IMR-90 (cell line): ENCODE results near the gene DCHS1. TPM values are rescaled to one million over a fixed set of nuclear protein-coding genes. Genes with fewer than 3 reads are reported as not detected.

Source experiments
- ATAC-seq: fragments of 200-7000 bp; cut with Tn5 transposase; 2 replicates; pipeline ENCODE4 v1.9.1; 2020; ENCODE audit warnings: low read depth, mild to moderate bottlenecking, moderate library complexity
- BruUV-seq: library from RNA; stranded (reverse); fragments of 400-500 nt; replicated peaks from 2 replicates; lab custom pipeline; 2021; lab: Mats Ljungman, UMichigan
- CTCF ChIA-PET: fragments of 300-600 bp; formaldehyde crosslinking; extraction: SDS; loops from one replicate; lab custom pipeline; 2021; ENCODE audit warnings: antibody characterized with exemption; lab: Yijun Ruan, JAX
- POLR2A ChIA-PET: fragments of 300-600 bp; sonication (Branson Sonifier 250); formaldehyde crosslinking; loops from one replicate; lab custom pipeline; 2022; ENCODE audit warnings: antibody characterized with exemption; ENCODE audit not compliant: unreplicated experiment; lab: Charles Lee
- DNase-seq: peaks from one replicate; pipeline ENCODE4 v3.0.0; 2013
- H2AFZ ChIP-seq: replicated peaks from 2 replicates; pipeline ENCODE3; 2013; ENCODE audit warnings: low read length, mild to moderate bottlenecking; ENCODE audit not compliant: poor library complexity
- H2AK5ac ChIP-seq: 2 replicates; pipeline ENCODE4 v1.6.1; 2013; ENCODE audit warnings: low read depth, low read length, inconsistent platforms
- H2AK9ac ChIP-seq: replicated peaks from 2 replicates; pipeline ENCODE3; 2013; ENCODE audit warnings: mild to moderate bottlenecking, low read depth, low read length, moderate library complexity; ENCODE audit not compliant: poor library complexity
- H2BK120ac ChIP-seq: 2 replicates; pipeline ENCODE4 v1.6.1; 2013; ENCODE audit warnings: low read depth, low read length, inconsistent platforms
- H2BK15ac ChIP-seq: 3 replicates; pipeline ENCODE4 v1.6.1; 2013; ENCODE audit warnings: low read depth, low read length, inconsistent platforms
- H2BK20ac ChIP-seq: 2 replicates; pipeline ENCODE4 v1.6.1; 2013; ENCODE audit warnings: low read depth, mild to moderate bottlenecking, inconsistent platforms, low read length, moderate library complexity
- H2BK5ac ChIP-seq: 2 replicates; pipeline ENCODE4 v1.6.1; 2013; ENCODE audit warnings: mild to moderate bottlenecking, low read depth, low read length, inconsistent platforms; ENCODE audit not compliant: poor library complexity, severe bottlenecking
- H3K14ac ChIP-seq: replicated peaks from 2 replicates; pipeline ENCODE4 v1.6.1; 2013; ENCODE audit warnings: low read depth, low read length, inconsistent platforms
- H3K18ac ChIP-seq: 2 replicates; pipeline ENCODE4 v1.6.1; 2013; ENCODE audit warnings: low read depth, low read length, control low read depth
- H3K23ac ChIP-seq: 2 replicates; pipeline ENCODE4 v1.6.1; 2013; ENCODE audit warnings: low read depth, low read length, inconsistent platforms
- H3K27ac ChIP-seq: 2 replicates; pipeline ENCODE4 v1.5.1; 2013; ENCODE audit warnings: mild to moderate bottlenecking, control low read depth, low read length; ENCODE audit not compliant: insufficient read depth
- H3K27me3 ChIP-seq: 2 replicates; pipeline ENCODE4 v1.6.1; 2013; ENCODE audit warnings: low read length; ENCODE audit not compliant: control insufficient read depth, insufficient read depth
- H3K36me3 ChIP-seq: 2 replicates; pipeline ENCODE4 v1.6.1; 2013; ENCODE audit warnings: low read length, mixed read lengths; ENCODE audit not compliant: control insufficient read depth, insufficient read depth
- H3K4ac ChIP-seq: 2 replicates; pipeline ENCODE4 v1.6.1; 2013; ENCODE audit warnings: low read depth, low read length, inconsistent platforms
- H3K4me1 ChIP-seq: 2 replicates; pipeline ENCODE4 v1.6.1; 2013; ENCODE audit warnings: low read length, mixed read lengths; ENCODE audit not compliant: control insufficient read depth, insufficient read depth
- H3K4me2 ChIP-seq: 2 replicates; pipeline ENCODE4 v1.6.1; 2013; ENCODE audit warnings: low read depth, mild to moderate bottlenecking, control low read depth, low read length, moderate library complexity
- H3K4me3 ChIP-seq: 2 replicates; pipeline ENCODE4 v1.5.1; 2013; ENCODE audit warnings: low read depth, mild to moderate bottlenecking, control low read depth, low read length, moderate library complexity; ENCODE audit not compliant: insufficient read depth
- H3K56ac ChIP-seq: 2 replicates; pipeline ENCODE4 v1.6.1; 2013; ENCODE audit warnings: low read length, inconsistent platforms; ENCODE audit not compliant: insufficient read depth; ENCODE audit errors: extremely low read depth
- H3K79me1 ChIP-seq, 2 experiments: 2 replicates each; pipeline ENCODE4 v1.6.1; 2013; ENCODE audit warnings: low read length in 2 of 2, inconsistent platforms in 1 of 2, low read depth in 1 of 2
- H3K9ac ChIP-seq: 2 replicates; pipeline ENCODE4 v1.6.1; 2013; ENCODE audit warnings: low read depth, low read length, control low read depth
- H3K9me1 ChIP-seq: 2 replicates; pipeline ENCODE4 v1.6.1; 2013; ENCODE audit warnings: low read length, inconsistent platforms; ENCODE audit not compliant: insufficient read depth
- H3K9me3 ChIP-seq: 2 replicates; pipeline ENCODE4 v1.6.1; 2013; ENCODE audit warnings: low read length; ENCODE audit not compliant: control insufficient read depth, insufficient read depth
- H4K20me1 ChIP-seq: 2 replicates; pipeline ENCODE4 v1.6.1; 2013; ENCODE audit warnings: low read length, inconsistent platforms; ENCODE audit not compliant: insufficient read depth
- H4K5ac ChIP-seq: 2 replicates; pipeline ENCODE4 v1.6.1; 2013; ENCODE audit warnings: mild to moderate bottlenecking, low read depth, low read length, control low read depth
- H4K8ac ChIP-seq, 2 experiments: 2 replicates each; pipeline ENCODE4 v1.6.1; 2013; ENCODE audit warnings: low read depth in 2 of 2, low read length in 2 of 2, control low read depth in 1 of 2, inconsistent platforms in 1 of 2
- H4K91ac ChIP-seq: 2 replicates; pipeline ENCODE4 v1.6.1; 2013; ENCODE audit warnings: low read depth, low read length, inconsistent platforms; ENCODE audit not compliant: insufficient read depth
- CEBPB ChIP-seq: IDR thresholded peaks from 2 replicates; pipeline ENCODE4 v1.6.1; 2012; ENCODE audit warnings: low read depth, low read length, improper control_type of control experiment
- CTCF ChIP-seq: conservative IDR thresholded peaks from 2 replicates; pipeline ENCODE4 v1.5.1; 2012; ENCODE audit warnings: mild to moderate bottlenecking, low read depth, low read length, improper control_type of control experiment
- FOS ChIP-seq: fragments of 150-350 bp; IDR thresholded peaks from 2 replicates; pipeline ENCODE4 v1.6.1; 2016; ENCODE audit warnings: low read depth, low read length
- MAFK ChIP-seq: IDR thresholded peaks from 2 replicates; pipeline ENCODE4 v1.6.1; 2012; ENCODE audit warnings: low read depth, low read length, improper control_type of control experiment
- MAZ ChIP-seq: IDR thresholded peaks from 2 replicates; pipeline ENCODE4 v1.6.1; 2012; ENCODE audit warnings: low read depth, mild to moderate bottlenecking, low read length, improper control_type of control experiment, moderate library complexity, borderline replicate concordance
- MXI1 ChIP-seq: IDR thresholded peaks from 2 replicates; pipeline ENCODE4 v1.6.1; 2012; ENCODE audit warnings: low read depth, mild to moderate bottlenecking, low read length, moderate library complexity, borderline replicate concordance
- NFE2L2 ChIP-seq: fragments of 150-350 bp; IDR thresholded peaks from 2 replicates; pipeline ENCODE4 v1.6.1; 2016; ENCODE audit warnings: low read depth, mild to moderate bottlenecking, low read length
- POLR2A ChIP-seq: IDR thresholded peaks from 2 replicates; pipeline ENCODE4 v1.6.1; 2012; ENCODE audit warnings: mild to moderate bottlenecking, low read depth, low read length
- RCOR1 ChIP-seq: IDR thresholded peaks from 2 replicates; pipeline ENCODE4 v1.6.1; 2012; ENCODE audit warnings: mild to moderate bottlenecking, low read length, improper control_type of control experiment; ENCODE audit not compliant: insufficient replicate concordance
- RFX5 ChIP-seq: IDR thresholded peaks from 2 replicates; pipeline ENCODE4 v1.8.0; 2012; ENCODE audit warnings: low read depth, mild to moderate bottlenecking, low read length, moderate library complexity
- SMC3 ChIP-seq: fragments of 150-350 bp; IDR thresholded peaks from 2 replicates; pipeline ENCODE4 v1.6.1; 2016; ENCODE audit warnings: low read depth, mild to moderate bottlenecking, antibody characterized with exemption, low read length, moderate library complexity
- USF2 ChIP-seq: fragments of 150-350 bp; IDR thresholded peaks from 2 replicates; pipeline ENCODE4 v1.6.1; 2017; ENCODE audit warnings: mild to moderate bottlenecking, antibody characterized with exemption, low read length, low read depth
- WGBS, 2 experiments: methylation state at CpG; one replicate each; pipeline versions ENCODE4 v1.1.5 to v1.1.7; 2013; ENCODE audit warnings: missing lambda C conversion rate in 2 of 2; ENCODE audit not compliant: insufficient read length in 1 of 2; ENCODE audit errors: extremely low coverage in 2 of 2; 5-methylcytosine and 5-hydroxymethylcytosine counted together
- dilution Hi-C: fragments of 300-500 bp; cut with HindIII; formaldehyde crosslinking; loops from one replicate; pipeline ENCODE4 v1.14.3; 2018; ENCODE audit warnings: low sequenced_read_pairs; ENCODE audit not compliant: unreplicated experiment
- in situ Hi-C: fragments of 300-500 bp; cut with MboI; formaldehyde crosslinking; loops from 3 replicates; pipeline ENCODE4 v1.14.3; 2019; ENCODE audit warnings: low sequenced_read_pairs, inconsistent platforms, mixed read lengths
- intact Hi-C: fragments of 100-400 bp; cut with micrococcal nuclease; formaldehyde crosslinking; loops from 2 replicates; pipeline ENCODE4 v1.10.0; 2022
- polyA plus RNA-seq, 3 experiments: library from polyadenylated mRNA; depleted of rRNA; stranded (reverse); fragments of >200 nt; gene quantifications; 2 replicates each; pipeline ENCODE4 v1.2.3, GENCODE V29; 2012; ENCODE audit warnings: low replicate concordance in 1 of 3
- total RNA-seq: library from RNA; depleted of rRNA; stranded (reverse); fragments of >200 nt; gene quantifications from 2 replicates; pipeline ENCODE4 v1.2.3, GENCODE V29; 2012

The DCHS1 gene
- total and polyA plus RNA-seq, 2 of the 4 experiments (the other 2 are of a cell fraction) = 1.4 to 3.3 TPM

GRCh38 chr11:6623391-6624363 is 31.9 kb downstream of the DCHS1 start (continued):
- TF ChIP-seq CEBPB (no peak), NFE2L2 (no peak)

DNA sequence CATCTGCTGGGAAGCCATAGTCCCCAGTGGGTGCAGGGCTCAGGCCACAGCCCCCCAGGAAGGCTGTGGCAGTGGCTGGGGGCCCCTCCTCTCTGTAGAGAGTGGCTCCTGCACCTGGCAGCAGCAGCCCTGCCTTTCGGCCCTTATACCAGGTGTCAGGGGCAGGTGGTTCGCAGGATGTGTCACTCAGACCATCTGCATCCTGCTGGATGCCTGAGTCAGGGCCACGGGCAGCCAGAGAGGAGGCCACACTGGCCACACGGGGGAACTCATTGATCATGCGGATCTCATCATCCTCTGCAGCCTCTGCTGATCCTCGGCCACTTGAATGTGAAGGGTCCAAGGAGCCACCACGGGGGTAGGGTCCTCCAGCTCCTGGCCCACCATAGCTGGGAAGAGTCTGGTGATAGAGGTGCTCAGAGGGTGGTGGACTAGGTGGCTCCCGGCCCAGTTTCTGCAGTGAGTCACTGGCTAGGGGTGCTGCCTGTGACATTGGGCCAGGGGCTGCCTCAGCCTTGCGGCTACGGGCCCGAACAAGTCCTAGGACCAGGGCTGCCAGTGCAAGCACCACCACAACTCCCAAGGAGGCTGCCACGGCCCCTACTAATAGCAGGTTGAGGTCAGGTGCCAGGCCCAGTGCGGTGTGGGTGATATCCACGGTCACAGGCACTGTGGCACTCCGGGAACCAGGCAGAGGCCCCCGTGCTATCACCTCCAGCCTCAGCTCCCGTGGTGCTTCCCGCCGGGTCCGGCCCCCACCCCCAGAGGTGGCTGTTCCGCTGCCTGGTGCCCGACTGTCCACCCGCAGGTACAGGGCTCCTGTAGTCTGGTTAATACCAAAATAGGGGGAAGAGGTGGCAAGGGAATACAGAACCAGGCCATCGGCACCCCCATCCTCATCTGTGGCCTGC is 33.1 kb downstream of the DCHS1 start:
- H4K5ac ChIP-seq = no peak overlapping the region
- no peak overlapping the region for H3K56ac ChIP-seq
- no peak overlapping the region for H3K9ac ChIP-seq
- peaks cover 7 to 15% of the 10 kb centered on the region in 2 experiments for H3K79me1 ChIP-seq
- H4K91ac ChIP-seq = no peak overlapping the region
- no peak overlapping the region for H3K27ac ChIP-seq
- no peak overlapping the region for H2BK120ac ChIP-seq
- H3K27me3 ChIP-seq = no peaks in the 10 kb centered on the region
- H2BK5ac ChIP-seq = no peak overlapping the region
- no peak for ATAC-seq
- no peak overlapping the region for H2AK9ac ChIP-seq
- H3K9me1 ChIP-seq = peaks cover 3% of the 10 kb centered on the region
- no peak overlapping the region for H3K23ac ChIP-seq
- WGBS, 2 experiments = 79% methylated on average over 8 of the region's 24 CpGs; no CpG with 5 or more reads in 1 of the 2 experiments
- dilution Hi-C loops (no loop called here), intact Hi-C loops (no loop called here), in situ Hi-C loops (no loop called here)
- peaks cover 6% of the 10 kb centered on the region; the same call in 1 of the 2 replicates for H4K20me1 ChIP-seq
- no peak overlapping the region for H2AK5ac ChIP-seq
- H3K4me2 ChIP-seq = no peak overlapping the region
- CTCF ChIA-PET = no interaction called here
- H2BK20ac ChIP-seq = no peak overlapping the region
- DNase-seq = no peak
- no peaks in the 10 kb centered on the region for H3K9me3 ChIP-seq
- no peak overlapping the region for H4K8ac ChIP-seq
- no peak overlapping the region for H3K4me3 ChIP-seq
- H3K36me3 ChIP-seq = peaks cover 37% of the 10 kb centered on the region
- H3K4ac ChIP-seq = no peak overlapping the region
- POLR2A ChIA-PET = no interaction called here
- no peak overlapping the region for H2BK15ac ChIP-seq
- BruUV-seq = no TSS peak
- H2AFZ ChIP-seq = no peak overlapping the region
- peaks cover 3% of the 10 kb centered on the region for H3K4me1 ChIP-seq
- no peak overlapping the region for H3K14ac ChIP-seq
- H3K18ac ChIP-seq = no peak overlapping the region
- TF ChIP-seq MAZ (no peak), POLR2A (no peak), MXI1 (no peak), FOS (no peak), RCOR1 (no peak), SMC3 (no peak), RFX5 (no peak), CTCF (no peak), MAFK (no peak), USF2 (no peak)
